ENCODE data around the gene ONECUT1.

The ONECUT1 gene

DNA sequence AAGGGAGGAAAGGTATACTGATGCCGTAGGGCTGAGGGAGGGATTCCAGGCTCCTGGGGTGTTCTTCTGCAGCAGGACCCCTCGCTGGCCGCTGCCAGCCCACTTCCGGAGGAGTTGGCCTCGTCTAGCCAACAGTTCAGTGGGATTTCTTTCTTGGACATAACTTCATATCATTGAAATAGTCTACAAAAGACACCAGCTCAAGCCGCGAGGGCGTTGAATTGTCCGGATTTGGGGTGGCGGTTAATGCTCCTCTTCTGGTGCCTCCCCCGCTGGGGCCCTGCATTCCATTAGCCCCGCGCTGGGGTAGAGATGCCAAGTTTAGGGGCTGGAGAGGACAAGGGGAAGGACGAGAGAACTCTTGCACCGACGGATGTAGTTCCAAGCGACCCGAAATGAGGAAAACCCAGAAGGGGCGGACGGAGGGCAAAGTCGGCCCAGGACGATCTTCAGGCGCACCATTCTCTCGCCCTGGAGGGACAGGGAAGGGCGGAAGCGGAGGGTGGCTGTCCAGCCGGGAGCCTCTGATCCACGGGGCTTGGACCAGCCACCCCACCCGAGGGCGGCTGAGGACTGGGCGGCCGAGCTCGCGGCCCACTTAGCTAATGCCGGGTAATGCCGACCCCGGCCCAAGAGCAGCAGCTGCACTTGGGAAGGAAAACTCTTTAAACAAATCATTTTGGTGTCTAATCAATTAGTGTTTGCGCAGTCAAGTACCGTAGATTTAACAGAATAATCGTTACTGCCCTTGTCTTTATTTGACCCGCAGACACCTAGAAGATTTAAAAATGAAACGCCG is 4.7 kb upstream of the ONECUT1 start:
- TF ChIP-seq, protein P1, sequence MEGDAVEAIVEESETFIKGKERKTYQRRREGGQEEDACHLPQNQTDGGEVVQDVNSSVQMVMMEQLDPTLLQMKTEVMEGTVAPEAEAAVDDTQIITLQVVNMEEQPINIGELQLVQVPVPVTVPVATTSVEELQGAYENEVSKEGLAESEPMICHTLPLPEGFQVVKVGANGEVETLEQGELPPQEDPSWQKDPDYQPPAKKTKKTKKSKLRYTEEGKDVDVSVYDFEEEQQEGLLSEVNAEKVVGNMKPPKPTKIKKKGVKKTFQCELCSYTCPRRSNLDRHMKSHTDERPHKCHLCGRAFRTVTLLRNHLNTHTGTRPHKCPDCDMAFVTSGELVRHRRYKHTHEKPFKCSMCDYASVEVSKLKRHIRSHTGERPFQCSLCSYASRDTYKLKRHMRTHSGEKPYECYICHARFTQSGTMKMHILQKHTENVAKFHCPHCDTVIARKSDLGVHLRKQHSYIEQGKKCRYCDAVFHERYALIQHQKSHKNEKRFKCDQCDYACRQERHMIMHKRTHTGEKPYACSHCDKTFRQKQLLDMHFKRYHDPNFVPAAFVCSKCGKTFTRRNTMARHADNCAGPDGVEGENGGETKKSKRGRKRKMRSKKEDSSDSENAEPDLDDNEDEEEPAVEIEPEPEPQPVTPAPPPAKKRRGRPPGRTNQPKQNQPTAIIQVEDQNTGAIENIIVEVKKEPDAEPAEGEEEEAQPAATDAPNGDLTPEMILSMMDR (IDR thresholded peaks at IDR 0.05; ENCODE audit: low read depth, low read length) = no peak
- no peaks in the 10 kb centered on the region for H3K9me3 ChIP-seq
- no peaks in the 10 kb centered on the region for H3K4me1 ChIP-seq
- no peak for DNase-seq
- H3K4me3 ChIP-seq (ENCODE audit: low read depth, low read length) = no peak overlapping the region
- H3K36me3 ChIP-seq = no peaks in the 10 kb centered on the region
- H3K27me3 ChIP-seq = peaks cover 100% of the 10 kb centered on the region

- Histone ChIP-seq H3K27me3 (peaks cover 98% of the 10 kb centered on the region), H3K9me3 (no peaks in the 10 kb centered on the region), H3K4me1 (no peaks in the 10 kb centered on the region), H3K36me3 (no peaks in the 10 kb centered on the region), H3K4me3 (ENCODE audit: low read depth, low read length) (no peak overlapping the region)
- TF ChIP-seq, protein P1 (IDR thresholded peaks at IDR 0.05; ENCODE audit: low read depth, low read length) = no peak
- no peak for DNase-seq
Observed at GRCh38 chr15:52791776-52792175, 1.6 kb upstream of the ONECUT1 start.

- H3K4me1 ChIP-seq = no peaks in the 10 kb centered on the region
- no peaks in the 10 kb centered on the region for H3K9me3 ChIP-seq
- TF ChIP-seq, protein P1 (IDR thresholded peaks at IDR 0.05; ENCODE audit: low read depth, low read length) = no peak
- H3K27me3 ChIP-seq = peaks cover 98% of the 10 kb centered on the region
- peak overlapping the region; percentile 59 for H3K4me3 ChIP-seq (ENCODE audit: low read depth, low read length)
- no peaks in the 10 kb centered on the region for H3K36me3 ChIP-seq
- no peak for DNase-seq
Observed at GRCh38 chr15:52790941-52791751, 1.0 kb upstream of the ONECUT1 start.

GRCh38 chr15:52789601-52790168 is 451 bp downstream of the ONECUT1 start:
- TF ChIP-seq, protein P1 (IDR thresholded peaks at IDR 0.05; ENCODE audit: low read depth, low read length) = no peak
- Histone ChIP-seq H3K27me3 (peaks cover 98% of the 10 kb centered on the region), H3K4me1 (no peaks in the 10 kb centered on the region), H3K9me3 (no peaks in the 10 kb centered on the region), H3K36me3 (no peaks in the 10 kb centered on the region), H3K4me3 (ENCODE audit: low read depth, low read length) (peak overlapping the region; percentile 51)
- no peak for DNase-seq

- TF ChIP-seq, protein P1 (IDR thresholded peaks at IDR 0.05; ENCODE audit: low read depth, low read length) = no peak
- no peaks in the 10 kb centered on the region for H3K36me3 ChIP-seq
- no peaks in the 10 kb centered on the region for H3K9me3 ChIP-seq
- no peak overlapping the region for H3K4me3 ChIP-seq (ENCODE audit: low read depth, low read length)
- no peaks in the 10 kb centered on the region for H3K4me1 ChIP-seq
- no peak for DNase-seq
- peaks cover 98% of the 10 kb centered on the region for H3K27me3 ChIP-seq
Observed at GRCh38 chr15:52789008-52789600, 1.0 kb downstream of the ONECUT1 start.

All from BE2C (cell line).